GM12878 (cell line): Measurements from ENCODE around the gene FBXW7. TPM values are rescaled to one million over a fixed set of nuclear protein-coding genes. Genes with fewer than 3 reads are reported as not detected.

Experiments
- ATAC-seq: fragments of 200-7000 bp; cut with Tn5 transposase; 3 replicates; pipeline ENCODE4 v1.9.1; 2020; ENCODE audit warnings: mild to moderate bottlenecking, moderate library complexity
- BruUV-seq: library from RNA; stranded (reverse); fragments of 400-500 nt; replicated peaks from 2 replicates; lab custom pipeline; 2021; lab: Mats Ljungman, UMichigan
- CTCF ChIA-PET: fragments of 300-600 bp; sonication (Branson Sonifier 250); formaldehyde crosslinking; extraction: SDS; loops from one replicate; lab custom pipeline; 2021; ENCODE audit warnings: inconsistent platforms; lab: Yijun Ruan, JAX
- POLR2A ChIA-PET: fragments of 350-600 bp; formaldehyde crosslinking; extraction: SDS; loops from one replicate; lab custom pipeline; 2021; ENCODE audit warnings: inconsistent platforms; lab: Charles Lee
- RAD21 ChIA-PET: fragments of 300-600 bp; sonication (Branson Sonifier 250); formaldehyde crosslinking; loops from one replicate; lab custom pipeline; 2023; ENCODE audit warnings: antibody characterized with exemption; ENCODE audit not compliant: unreplicated experiment; lab: Charles Lee
- SMC1A ChIA-PET: fragments of 300-600 bp; sonication (Branson Sonifier 250); formaldehyde crosslinking; loops from one replicate; lab custom pipeline; 2023; ENCODE audit not compliant: unreplicated experiment, uncharacterized antibody; lab: Charles Lee
- DNase-seq: peaks from one replicate; pipeline ENCODE4 v3.0.0-alpha.2; 2011; ENCODE audit warnings: low read depth, low spot score
- FAIRE-seq: peaks from 3 replicates; lab custom pipeline; 2011; peaks lifted over from hg19 to GRCh38; lab: Jason Lieb, UNC
- H2AFZ ChIP-seq: 2 replicates; pipeline ENCODE4 v1.6.0; 2011; ENCODE audit warnings: low read depth, low read length, control low read depth; ENCODE audit not compliant: control insufficient read depth
- H3K27ac ChIP-seq: 2 replicates; pipeline ENCODE4 v1.5.1; 2011; ENCODE audit warnings: control low read depth; ENCODE audit not compliant: control insufficient read depth, insufficient read depth
- H3K27me3 ChIP-seq, 2 experiments: replicated peaks in 1 of 2; 2 replicates each; pipeline versions ENCODE4 v1.6.0 to v1.6.1; 2011; ENCODE audit warnings: low read length in 1 of 2; ENCODE audit not compliant: control insufficient read depth in 2 of 2, insufficient read depth in 2 of 2
- H3K36me3 ChIP-seq, 2 experiments: 2 replicates each; pipeline ENCODE4 v1.5.1; 2011; ENCODE audit warnings: low read length in 1 of 2; ENCODE audit not compliant: control insufficient read depth in 2 of 2, insufficient read depth in 2 of 2
- H3K4me1 ChIP-seq: 2 replicates; pipeline ENCODE4 v1.6.1; 2011; ENCODE audit warnings: mild to moderate bottlenecking, low read length, moderate library complexity, mixed read lengths; ENCODE audit not compliant: control insufficient read depth, insufficient read depth
- H3K4me2 ChIP-seq: 2 replicates; pipeline ENCODE4 v1.6.0; 2011; ENCODE audit warnings: control low read depth; ENCODE audit not compliant: control insufficient read depth, insufficient read depth
- H3K4me3 ChIP-seq: fragments of 200-600 bp; sonication (generic); 2 replicates; pipeline ENCODE4 v1.5.1; 2016
- H3K79me2 ChIP-seq: 2 replicates; pipeline ENCODE4 v1.6.0; 2011; ENCODE audit warnings: low read length; ENCODE audit not compliant: control insufficient read depth, insufficient read depth
- H3K9ac ChIP-seq: 2 replicates; pipeline ENCODE4 v1.8.0; 2011; ENCODE audit warnings: low read length, control low read depth, mixed read lengths; ENCODE audit not compliant: control insufficient read depth, insufficient read depth
- H3K9me3 ChIP-seq: replicated peaks from 3 replicates; pipeline ENCODE4 v1.5.1; 2011; ENCODE audit warnings: mild to moderate bottlenecking, low read length; ENCODE audit not compliant: control insufficient read depth, insufficient read depth
- H4K20me1 ChIP-seq: 2 replicates; pipeline ENCODE4 v1.6.0; 2011; ENCODE audit not compliant: control insufficient read depth, insufficient read depth
- CBX5 ChIP-seq: sonication (generic); IDR thresholded peaks from 2 replicates; pipeline ENCODE4 v1.6.1; 2016; ENCODE audit warnings: low read depth, moderate library complexity, mild to moderate bottlenecking, inconsistent platforms
- CEBPZ ChIP-seq: fragments of 150-350 bp; IDR thresholded peaks from 2 replicates; pipeline ENCODE4 v1.6.1; 2016; ENCODE audit warnings: low read depth, low read length
- CHD4 ChIP-seq: fragments of 200-600 bp; sonication (generic); IDR thresholded peaks from 2 replicates; pipeline ENCODE4 v1.6.1; 2016; ENCODE audit warnings: mild to moderate bottlenecking
- ESRRA ChIP-seq: IDR thresholded peaks from 2 replicates; pipeline ENCODE4 v1.6.1; 2012; ENCODE audit warnings: mild to moderate bottlenecking, low read length, improper control_type of control experiment
- HCFC1 ChIP-seq: fragments of 150-350 bp; IDR thresholded peaks from 2 replicates; pipeline ENCODE4 v1.6.1; 2014; ENCODE audit warnings: low read length
- HDAC6 ChIP-seq: fragments of 200-600 bp; sonication (generic); IDR thresholded peaks from one replicate; pipeline ENCODE4 v1.8.0; 2017; ENCODE audit warnings: antibody characterized with exemption; ENCODE audit not compliant: unreplicated experiment
- IKZF1 ChIP-seq: fragments of 450-650 bp; conservative IDR thresholded peaks from 2 replicates; pipeline ENCODE4 v1.6.1; 2017; ENCODE audit warnings: antibody characterized with exemption, mild to moderate bottlenecking
- MTA3 ChIP-seq: IDR thresholded peaks from 2 replicates; pipeline ENCODE4 v1.6.1; 2012; ENCODE audit warnings: low read length, inconsistent platforms, borderline replicate concordance
- NFXL1 ChIP-seq: fragments of 450-650 bp; IDR thresholded peaks from 2 replicates; pipeline ENCODE4 v1.6.1; 2017; ENCODE audit warnings: antibody characterized with exemption, mild to moderate bottlenecking, borderline replicate concordance
- POLR2AphosphoS5 ChIP-seq: IDR thresholded peaks from 2 replicates; pipeline ENCODE4 v1.6.1; 2011; ENCODE audit warnings: mild to moderate bottlenecking, low read length, inconsistent platforms
- RAD21 ChIP-seq: IDR thresholded peaks from 2 replicates; pipeline ENCODE4 v1.6.1; 2011; ENCODE audit warnings: mild to moderate bottlenecking, low read depth, low read length, moderate library complexity; ENCODE audit not compliant: insufficient read depth
- SIN3A ChIP-seq: IDR thresholded peaks from 2 replicates; pipeline ENCODE4 v1.6.1; 2012; ENCODE audit warnings: low read depth, low read length, improper control_type of control experiment
- SREBF2 ChIP-seq: IDR thresholded peaks from 2 replicates; pipeline ENCODE4 v1.6.1; 2012; ENCODE audit warnings: mild to moderate bottlenecking, low read length
- ZBTB33 ChIP-seq: fragments of 450-650 bp; IDR thresholded peaks from 2 replicates; pipeline ENCODE4 v1.6.1; 2017; ENCODE audit warnings: mild to moderate bottlenecking
- WGBS: methylation state at CpG from one replicate; pipeline ENCODE4 v1.1.6; 2016; ENCODE audit warnings: low lambda C conversion rate; ENCODE audit not compliant: insufficient replicate concordance, insufficient coverage; ENCODE audit errors: missing lambda C conversion rate; 5-methylcytosine and 5-hydroxymethylcytosine counted together
- in situ Hi-C: fragments of 300-500 bp; cut with MboI; formaldehyde crosslinking; loops from 9 replicates; pipeline ENCODE4 v1.14.3; 2018; ENCODE audit warnings: mixed read lengths
- intact Hi-C: fragments of 100-400 bp; cut with micrococcal nuclease; formaldehyde crosslinking; loops from one replicate; pipeline ENCODE4 v1.14.2; 2022; ENCODE audit not compliant: unreplicated experiment
- polyA plus RNA-seq, 11 experiments: library from polyadenylated mRNA; depleted of rRNA in 4 of 11; unstranded in 6 of 11; stranded (reverse) in 5 of 11; fragments of >200 nt; fragmentation: Nextera tagmentation in 4 of 11; fragmentation: Illumina TruSeq in 1 of 11; extraction: Ambion mirVana in 4 of 11; extraction: Trizol in 1 of 11; gene quantifications; 1 replicate in 1 of 11; 2 replicates in 10 of 11; pipeline versions ENCODE4 v1.2.1 to v1.2.3, GENCODE V29; 2011 to 2016; ENCODE audit warnings: inconsistent platforms in 2 of 11, missing spikeins in 2 of 11, low read depth in 1 of 11
- total RNA-seq, 4 experiments: library from RNA; depleted of rRNA in 3 of 4; stranded (reverse); fragments of >200 nt in 3 of 4; fragmentation: Illumina TruSeq in 1 of 4; extraction: Trizol in 1 of 4; gene quantifications; 2 replicates each; pipeline versions ENCODE4 v1.2.1 to v1.2.3, GENCODE V29; 2013 to 2021

Gene FBXW7
- total and polyA plus RNA-seq, 10 of the 15 experiments (the other 5 are each of a cell fraction or from before 2014, with no cell fraction given): 35.8 to 118 (median 47.2) TPM

GRCh38 chr4:152535903-152536544 is at the start of gene FBXW7 (continued):
- TF ChIP-seq HCFC1 (peak; percentile 81), CEBPZ (no peak), NFXL1 (no peak), MTA3 (no peak), IKZF1 (peak; percentile 96), ESRRA (peak; percentile 66; the same call in 1 of the 2 replicates), CHD4 (no peak), RAD21 (no peak)
- TF ChIP-seq, all 136 proteins: peak for 63

GRCh38 chr4:152585023-152585441 is 49.1 kb upstream of the FBXW7 start:
- Histone ChIP-seq H3K4me3 (peak overlapping the region; percentile 1; the same call in 1 of the 2 replicates), H3K9ac (peak overlapping the region; percentile 33), H3K27me3 (no peaks in the 10 kb centered on the region), H3K4me1 (peaks cover 14% of the 10 kb centered on the region), H3K27ac (peak overlapping the region; percentile 76), H3K36me3 (no peaks in the 10 kb centered on the region), H2AFZ (peak overlapping the region; percentile 93), H3K79me2 (no peaks in the 10 kb centered on the region), H3K4me2 (peak overlapping the region; percentile 89), H4K20me1 (no peaks in the 10 kb centered on the region), H3K9me3 (no peaks in the 10 kb centered on the region; the same call in 1 of the 3 replicates)
- ChIA-PET SMC1A (interaction anchor here (0.6 to 1.4 kb wide), 10 partner anchors 14 to 757 kb away, joined by 3 to 4 read pairs (median 3); no protein-coding TSS in a partner anchor), CTCF (interaction anchor here (0.9 to 2.0 kb wide), 6 partner anchors 11 to 130 kb away, joined by 3 to 5 read pairs (median 3); no protein-coding TSS in a partner anchor), POLR2A (no interaction called here), RAD21 (interaction anchor here (0.9 to 2.4 kb wide), 3 partner anchors 10 to 50 kb away, joined by 3 to 7 read pairs (median 3); no protein-coding TSS in a partner anchor)
- peak; percentile 84 for ATAC-seq
- intact Hi-C loops: no loop called here
- no TSS peak for BruUV-seq
- peak; percentile 72 for FAIRE-seq
- in situ Hi-C loops: no loop called here
- DNase-seq: peak; percentile 37
- 3% methylated on average over 7 of the region's 7 CpGs for WGBS
- TF ChIP-seq RAD21 (no peak), SIN3A (no peak), POLR2AphosphoS5 (0 out of 2 replicates have a peak, but pooled peaks have one; percentile 47), HDAC6 (no peak), CBX5 (no peak), SREBF2 (no peak), CEBPZ (no peak), ZBTB33 (no peak)
